NCI-H2227 (cell line): ENCODE measurements around the gene AHNAK2.
"Not testable (repeated sequence)": the region's sequence is repeated elsewhere in the genome, so short reads cannot be mapped to it uniquely, and the experiment has no call there.

Source experiments
- DNase-seq: peaks from one replicate; lab custom pipeline; 2025; ENCODE audit not compliant: unreplicated experiment; lab: John Stamatoyannopoulos, UW

Gene AHNAK2

GRCh38 chr14:104956290-104956890, 21.8 kb downstream of the AHNAK2 start:
- no peak for DNase-seq

- no peak for DNase-seq
Observed at GRCh38 chr14:104955396-104955770, 22.8 kb downstream of the AHNAK2 start.

- no peak for DNase-seq
Observed at GRCh38 chr14:104954746-104955395, 23.3 kb downstream of the AHNAK2 start.

GRCh38 chr14:104953896-104954656, 24.1 kb downstream of the AHNAK2 start:
- DNase-seq: no peak

GRCh38 chr14:104953097-104953496, 25.1 kb downstream of the AHNAK2 start:
- no peak for DNase-seq

GRCh38 chr14:104951863-104952657, 26.1 kb downstream of the AHNAK2 start:
- not testable (repeated sequence) for DNase-seq

GRCh38 chr14:104950701-104951100, 27.5 kb downstream of the AHNAK2 start:
- DNase-seq: not testable (repeated sequence)

GRCh38 chr14:104950021-104950420, 28.2 kb downstream of the AHNAK2 start:
- DNase-seq: no peak

GRCh38 chr14:104949406-104949955, 28.7 kb downstream of the AHNAK2 start:
- not testable (repeated sequence) for DNase-seq

GRCh38 chr14:104948736-104949031, 29.5 kb downstream of the AHNAK2 start:
- no peak for DNase-seq

GRCh38 chr14:104947881-104948735, 30.1 kb downstream of the AHNAK2 start:
- DNase-seq: not testable (repeated sequence)

- DNase-seq: not testable (repeated sequence)
Observed at GRCh38 chr14:104947201-104947600, 31.0 kb downstream of the AHNAK2 start.

GRCh38 chr14:104945986-104946965, 31.9 kb downstream of the AHNAK2 start:
- not testable (repeated sequence) for DNase-seq

GRCh38 chr14:104945266-104945665, 32.9 kb downstream of the AHNAK2 start:
- DNase-seq: not testable (repeated sequence)

GRCh38 chr14:104944436-104945205, 33.6 kb downstream of the AHNAK2 start:
- not testable (repeated sequence) for DNase-seq

GRCh38 chr14:104944016-104944308, 34.2 kb downstream of the AHNAK2 start:
- not testable (repeated sequence) for DNase-seq

GRCh38 chr14:104943216-104944015, 34.8 kb downstream of the AHNAK2 start:
- not testable (repeated sequence) for DNase-seq

- DNase-seq: no peak
Observed at GRCh38 chr14:104942586-104942985, 35.6 kb downstream of the AHNAK2 start.
